B cell (primary cell): ENCODE results near the gene CIAO2B.

Experiments
- CTCF ChIP-seq: fragments of 200-600 bp; IDR thresholded peaks from one replicate; pipeline ENCODE4 v1.8.0; 2022; ENCODE audit warnings: antibody characterized with exemption, mild to moderate bottlenecking
- EZH2 ChIP-seq: IDR thresholded peaks from 2 replicates; pipeline ENCODE4 v1.6.1; 2012; ENCODE audit warnings: borderline replicate concordance, low read depth, mild to moderate bottlenecking, moderate library complexity, low read length; ENCODE audit not compliant: insufficient read depth, poor library complexity, severe bottlenecking

- TF ChIP-seq CTCF, result no peak
- no peak for TF ChIP-seq EZH2
Observed at GRCh38 chr16:66931665-66932064, 2.5 kb downstream of the CIAO2B start.
